OCI-LY7 (cell line): ENCODE measurements around the gene MYO9A. TPM values are rescaled to one million over a fixed set of nuclear protein-coding genes. Genes with fewer than 3 reads are reported as not detected.

Experiments
- BruUV-seq: library from RNA; stranded (reverse); fragments of 400-500 nt; replicated peaks from 2 replicates; lab custom pipeline; 2021; lab: Mats Ljungman, UMichigan
- CTCF ChIA-PET: fragments of 300-600 bp; sonication (Branson Sonifier 250); formaldehyde crosslinking; loops from one replicate; lab custom pipeline; 2022; ENCODE audit warnings: antibody characterized with exemption; ENCODE audit not compliant: unreplicated experiment; lab: Charles Lee
- POLR2A ChIA-PET: fragments of 300-600 bp; sonication (Branson Sonifier 250); formaldehyde crosslinking; loops from one replicate; lab custom pipeline; 2022; ENCODE audit warnings: antibody characterized with exemption; lab: Charles Lee
- DNase-seq: peaks from one replicate; pipeline ENCODE4 v3.0.0-alpha.2; 2015; ENCODE audit warnings: low spot score
- H2AFZ ChIP-seq: fragments of 200-600 bp; sonication (generic), shearing (Covaris generic); 2 replicates; pipeline ENCODE4 v1.6.1; 2014; ENCODE audit warnings: mild to moderate bottlenecking, antibody characterized with exemption, low read length, moderate library complexity
- H3K27ac ChIP-seq: fragments of 200-600 bp; sonication (generic); 2 replicates; pipeline ENCODE4 v1.5.1; 2014; ENCODE audit warnings: mixed run types, low read depth, mild to moderate bottlenecking, moderate library complexity, low read length, inconsistent platforms; ENCODE audit not compliant: poor library complexity, severe bottlenecking
- H3K36me3 ChIP-seq: fragments of 200-600 bp; sonication (generic); 2 replicates; pipeline ENCODE4 v1.6.1; 2014; ENCODE audit warnings: mild to moderate bottlenecking, antibody characterized with exemption, low read length, moderate library complexity, mixed read lengths; ENCODE audit not compliant: insufficient read depth
- H3K4me1 ChIP-seq: fragments of 200-600 bp; sonication (generic); 2 replicates; pipeline ENCODE4 v1.5.1; 2014; ENCODE audit warnings: mild to moderate bottlenecking, low read length; ENCODE audit not compliant: insufficient read depth, poor library complexity, severe bottlenecking
- H3K4me2 ChIP-seq: fragments of 200-600 bp; sonication (generic); 2 replicates; pipeline ENCODE4 v1.6.1; 2014; ENCODE audit warnings: mild to moderate bottlenecking, low read length
- H3K4me3 ChIP-seq: fragments of 200-600 bp; sonication (generic); 2 replicates; pipeline ENCODE4 v1.5.1; 2014; ENCODE audit warnings: mild to moderate bottlenecking, low read depth, low read length; ENCODE audit not compliant: poor library complexity, severe bottlenecking
- H3K79me2 ChIP-seq: fragments of 200-600 bp; sonication (generic); 2 replicates; pipeline ENCODE4 v1.6.1; 2016; ENCODE audit warnings: low read depth, mild to moderate bottlenecking, low read length, moderate library complexity, mixed read lengths; ENCODE audit not compliant: insufficient read depth
- H3K9me2 ChIP-seq: fragments of 200-600 bp; sonication (generic); 2 replicates; pipeline ENCODE4 v1.6.1; 2016; ENCODE audit warnings: mild to moderate bottlenecking, low read length, mixed read lengths; ENCODE audit not compliant: insufficient read depth
- H3K9me3 ChIP-seq: fragments of 200-600 bp; sonication (generic); 2 replicates; pipeline ENCODE4 v1.6.1; 2014; ENCODE audit warnings: mild to moderate bottlenecking, mixed run types, low read length, mixed read lengths
- H4K20me1 ChIP-seq: fragments of 200-600 bp; sonication (generic); 2 replicates; pipeline ENCODE4 v1.6.1; 2014; ENCODE audit warnings: mild to moderate bottlenecking, antibody characterized with exemption, low read length, moderate library complexity, mixed read lengths; ENCODE audit not compliant: insufficient read depth
- CTCF ChIP-seq: fragments of 200-600 bp; sonication (generic); conservative IDR thresholded peaks from 2 replicates; pipeline ENCODE4 v1.5.1; 2014; ENCODE audit warnings: mild to moderate bottlenecking, antibody characterized with exemption, low read length, moderate library complexity, mixed read lengths
- EZH2phosphoT487 ChIP-seq: fragments of 200-600 bp; sonication (generic); IDR thresholded peaks from 2 replicates; pipeline ENCODE4 v1.6.1; 2018; ENCODE audit warnings: low read depth, borderline replicate concordance, mild to moderate bottlenecking, mixed run types, antibody characterized with exemption, low read length, moderate library complexity, mixed read lengths
- intact Hi-C: fragments of 100-400 bp; cut with micrococcal nuclease; formaldehyde crosslinking; loops from one replicate; pipeline ENCODE4 v1.10.0; 2022; ENCODE audit not compliant: unreplicated experiment
- total RNA-seq, 2 experiments: library from RNA; depleted of rRNA in 1 of 2; stranded (reverse); fragments of >200 nt in 1 of 2; shearing (Covaris generic) in 1 of 2; gene quantifications; 2 replicates each; pipeline ENCODE4 v1.2.3, GENCODE V29; 2014 to 2022

Gene MYO9A
- total RNA-seq, 2 experiments from 2014 or later: 26.4 to 125 TPM

DNA sequence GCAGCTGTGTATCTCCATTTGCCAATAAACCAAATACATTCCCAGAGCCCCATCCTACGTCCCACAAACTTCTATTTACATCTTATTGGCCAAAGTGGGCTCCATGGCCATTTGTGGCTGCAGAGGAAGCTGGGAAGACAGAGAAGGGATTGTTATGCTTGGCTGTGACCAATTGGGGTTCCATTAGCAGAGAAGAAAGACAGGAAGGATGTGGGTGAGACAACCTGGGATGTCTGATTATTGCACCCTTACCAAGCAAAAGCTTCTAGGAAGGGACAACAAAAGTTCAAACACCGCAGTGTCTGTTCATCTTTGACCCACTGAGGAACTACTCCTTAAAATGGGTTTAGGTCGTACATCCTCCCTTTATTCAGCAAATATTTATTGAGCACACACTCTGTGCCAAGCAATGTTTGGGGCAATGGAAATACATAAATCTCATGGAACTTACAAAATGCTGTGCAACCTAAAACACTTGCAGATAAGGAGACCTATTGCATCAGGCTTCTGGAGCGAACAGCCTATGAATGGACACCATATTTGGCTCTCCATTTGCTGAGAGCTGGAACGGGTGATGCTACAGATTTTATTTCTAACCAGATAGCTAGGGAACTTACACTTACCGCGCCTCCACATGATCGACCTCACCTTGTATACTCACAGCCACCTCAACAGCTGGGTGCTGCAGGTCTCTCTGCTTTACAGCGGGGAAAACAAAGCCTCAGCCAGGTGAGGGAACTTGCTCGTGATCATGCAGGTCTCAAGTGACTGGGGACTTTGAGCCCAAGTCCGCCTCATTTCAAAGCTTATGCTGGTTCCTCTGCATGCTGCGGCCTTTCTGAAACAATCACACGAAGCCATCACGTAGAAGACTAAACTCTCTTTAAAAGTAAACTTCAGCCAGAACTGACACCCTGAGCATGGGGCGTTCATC, 329.0 kb downstream of the MYO9A start:
- H3K4me1 ChIP-seq: no peaks in the 10 kb centered on the region
- H3K27ac ChIP-seq: no peak overlapping the region
- H3K9me3 ChIP-seq: no peaks in the 10 kb centered on the region
- no peaks in the 10 kb centered on the region for H3K36me3 ChIP-seq
- BruUV-seq: no TSS peak
- no peaks in the 10 kb centered on the region for H3K79me2 ChIP-seq
- H3K9me2 ChIP-seq: no peaks in the 10 kb centered on the region
- ChIA-PET CTCF (no interaction called here), POLR2A (no interaction called here)
- no peak overlapping the region for H3K4me3 ChIP-seq
- intact Hi-C loops: no loop called here
- H3K4me2 ChIP-seq: no peak overlapping the region
- no peaks in the 10 kb centered on the region for H4K20me1 ChIP-seq
- H2AFZ ChIP-seq: no peak overlapping the region
- DNase-seq: no peak
- TF ChIP-seq CTCF (no peak), EZH2phosphoT487 (no peak)

DNA sequence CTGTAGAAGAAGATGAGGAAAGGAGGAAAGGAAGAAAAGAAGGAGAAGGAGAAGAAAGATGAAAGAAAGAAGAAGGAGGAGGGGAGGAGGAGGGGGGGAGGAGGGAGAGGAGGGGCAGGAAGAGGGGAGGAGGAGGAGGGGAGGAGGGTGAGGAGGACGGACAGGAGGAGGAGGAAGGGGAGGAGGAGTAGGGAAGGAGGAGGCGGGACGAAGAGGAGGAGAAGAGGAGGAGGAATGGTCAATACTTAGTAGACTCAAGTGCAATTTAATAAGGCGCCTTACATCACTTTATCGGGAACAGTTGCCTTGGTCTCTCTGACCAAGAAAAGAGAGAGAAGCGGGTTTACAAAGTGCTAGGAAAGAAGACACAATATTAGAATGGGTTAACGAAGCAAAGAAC, 331.3 kb downstream of the MYO9A start:
- no peak for DNase-seq
- Histone ChIP-seq H4K20me1 (no peaks in the 10 kb centered on the region), H3K9me3 (no peaks in the 10 kb centered on the region), H3K4me3 (no peak overlapping the region), H3K4me2 (no peak overlapping the region), H3K27ac (no peak overlapping the region), H2AFZ (no peak overlapping the region), H3K4me1 (no peaks in the 10 kb centered on the region), H3K36me3 (no peaks in the 10 kb centered on the region), H3K79me2 (no peaks in the 10 kb centered on the region), H3K9me2 (no peaks in the 10 kb centered on the region)
- CTCF ChIA-PET: no interaction called here
- POLR2A ChIA-PET: no interaction called here
- intact Hi-C loops: no loop called here
- BruUV-seq: no TSS peak
- no peak for TF ChIP-seq CTCF
- no peak for TF ChIP-seq EZH2phosphoT487

DNA sequence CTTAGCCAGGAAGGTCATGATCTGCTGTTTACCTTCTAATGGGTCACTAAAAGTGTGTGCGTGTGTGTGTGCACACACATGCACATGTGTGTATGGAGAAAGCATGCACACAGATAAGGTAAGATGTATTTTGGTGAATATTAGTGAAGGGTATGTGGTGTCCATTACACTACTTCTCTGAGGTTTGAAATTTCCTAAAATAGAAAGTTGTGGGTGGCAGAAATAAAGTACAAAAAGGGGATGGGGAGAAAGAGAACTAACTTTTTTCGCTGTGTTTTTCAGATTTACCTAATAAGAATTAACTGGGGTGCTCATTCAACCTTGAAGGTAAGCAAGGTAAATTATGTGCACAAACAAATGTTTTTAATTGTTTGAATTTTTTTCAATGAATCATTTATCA, 332.0 kb downstream of the MYO9A start:
- no TSS peak for BruUV-seq
- intact Hi-C loops: no loop called here
- ChIA-PET POLR2A (interaction anchor here (1.1 kb wide), 1 partner anchor 51 kb away, joined by 3 read pairs; no protein-coding TSS in a partner anchor), CTCF (no interaction called here)
- H3K4me1 ChIP-seq: no peaks in the 10 kb centered on the region
- no peaks in the 10 kb centered on the region for H4K20me1 ChIP-seq
- H3K27ac ChIP-seq: no peak overlapping the region
- DNase-seq: no peak
- TF ChIP-seq CTCF (no peak), EZH2phosphoT487 (no peak)
- H2AFZ ChIP-seq: no peak overlapping the region
- no peaks in the 10 kb centered on the region for H3K79me2 ChIP-seq
- no peaks in the 10 kb centered on the region for H3K9me3 ChIP-seq
- H3K9me2 ChIP-seq: no peaks in the 10 kb centered on the region
- no peak overlapping the region for H3K4me2 ChIP-seq
- H3K4me3 ChIP-seq: no peak overlapping the region
- no peaks in the 10 kb centered on the region for H3K36me3 ChIP-seq
